Type B pancreatic cell (in vitro differentiated cells): ENCODE measurements around the gene MYOCD. TPM values are rescaled to one million over a fixed set of nuclear protein-coding genes. Genes with fewer than 3 reads are reported as not detected.

Experiments used
- DNase-seq: peaks from one replicate; pipeline ENCODE4 v3.0.0; 2021; ENCODE audit warnings: mixed read lengths; ENCODE audit not compliant: unreplicated experiment; ENCODE audit errors: extremely low spot score
- H3K27ac Mint-ChIP-seq: 2 replicates; pipeline ENCODE4 v1.8.0; 2021; ENCODE audit warnings: mild to moderate bottlenecking, mixed read lengths
- H3K27me3 Mint-ChIP-seq: 2 replicates; pipeline ENCODE4 v1.8.0; 2021; ENCODE audit warnings: mixed read lengths
- H3K36me3 Mint-ChIP-seq: 2 replicates; pipeline ENCODE4 v1.8.0; 2021; ENCODE audit warnings: mixed read lengths
- H3K4me1 Mint-ChIP-seq: one replicate; pipeline ENCODE4 v1.8.0; 2021; ENCODE audit warnings: mixed read lengths; ENCODE audit not compliant: unreplicated experiment
- H3K4me3 Mint-ChIP-seq: 2 replicates; pipeline ENCODE4 v1.8.0; 2021; ENCODE audit warnings: mild to moderate bottlenecking, mixed read lengths
- H3K9me3 Mint-ChIP-seq: 2 replicates; pipeline ENCODE4 v1.8.0; 2021; ENCODE audit warnings: mixed read lengths
- CTCF ChIP-seq: fragments of 200-600 bp; sonication (generic); conservative IDR thresholded peaks from 2 replicates; pipeline ENCODE4 v1.5.0; 2021; ENCODE audit warnings: antibody characterized with exemption, mild to moderate bottlenecking
- total RNA-seq: library from RNA; stranded (reverse); gene quantifications from 2 replicates; pipeline ENCODE4 v1.2.1, GENCODE V29; 2021; ENCODE audit warnings: low replicate concordance

MYOCD gene
- total RNA-seq, 1 donor from 2014 or later, result 0.31 TPM

DNA sequence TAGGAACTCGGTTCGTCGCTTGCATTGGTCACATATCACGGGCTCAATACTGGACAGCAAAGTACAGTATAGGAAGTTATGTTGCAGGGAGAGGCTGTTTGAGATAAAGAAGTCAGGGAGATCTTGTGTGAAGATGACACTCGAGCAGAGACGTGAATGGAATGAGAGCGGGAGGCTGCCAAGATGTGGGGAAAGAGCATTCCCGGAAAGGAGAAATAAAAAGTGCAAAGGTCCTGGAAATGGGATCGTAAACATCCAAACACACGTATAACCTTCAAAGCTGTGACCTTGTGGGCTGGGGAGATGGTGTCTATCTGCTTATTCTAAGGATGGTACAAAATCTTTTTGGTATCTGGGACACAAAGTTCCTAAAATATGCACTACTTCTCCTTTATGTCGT lies 43.0 kb upstream of the MYOCD start:
- Mint-ChIP-seq H3K36me3 (no peaks in the 10 kb centered on the region), H3K4me1 (peaks cover 7% of the 10 kb centered on the region), H3K27me3 (peaks cover 5% of the 10 kb centered on the region), H3K4me3 (no peak overlapping the region), H3K27ac (no peak overlapping the region), H3K9me3 (no peaks in the 10 kb centered on the region)
- no peak for DNase-seq
- no peak for TF ChIP-seq CTCF

GRCh38 chr17:12623220-12623848 lies 42.4 kb upstream of the MYOCD start:
- no peaks in the 10 kb centered on the region for H3K36me3 Mint-ChIP-seq
- peaks cover 5% of the 10 kb centered on the region for H3K27me3 Mint-ChIP-seq
- H3K27ac Mint-ChIP-seq, result no peak overlapping the region
- H3K9me3 Mint-ChIP-seq, result no peaks in the 10 kb centered on the region
- H3K4me3 Mint-ChIP-seq, result no peak overlapping the region
- no peak for DNase-seq
- TF ChIP-seq CTCF, result no peak
- H3K4me1 Mint-ChIP-seq, result peaks cover 7% of the 10 kb centered on the region

- Mint-ChIP-seq H3K36me3 (no peaks in the 10 kb centered on the region), H3K27me3 (peaks cover 5% of the 10 kb centered on the region), H3K4me3 (no peak overlapping the region), H3K27ac (no peak overlapping the region), H3K9me3 (no peaks in the 10 kb centered on the region), H3K4me1 (peaks cover 7% of the 10 kb centered on the region)
- TF ChIP-seq CTCF, result no peak
- no peak for DNase-seq
Measured at GRCh38 chr17:12624211-12624610, 41.5 kb upstream of the MYOCD start.

DNA sequence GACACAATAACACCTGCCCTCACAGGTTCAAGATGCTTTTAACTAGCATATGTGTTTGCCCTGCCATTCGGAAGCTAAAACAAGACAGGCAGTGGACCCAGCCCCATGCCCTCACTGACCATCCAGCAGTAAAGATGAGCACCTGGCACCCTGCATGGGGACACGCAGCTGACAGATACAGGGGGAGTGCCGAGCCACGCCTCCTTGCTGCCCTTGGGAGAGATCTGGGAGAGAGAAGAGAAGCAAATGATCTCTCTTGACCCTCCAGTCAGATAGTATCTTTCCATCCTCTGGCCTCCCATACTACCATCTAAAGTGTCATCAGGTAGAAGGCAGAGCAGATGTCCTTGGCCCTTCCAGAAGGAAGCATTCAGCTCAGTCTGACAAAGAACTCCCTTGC lies 40.6 kb upstream of the MYOCD start:
- Mint-ChIP-seq H3K27ac (no peak overlapping the region), H3K36me3 (no peaks in the 10 kb centered on the region), H3K4me1 (peaks cover 7% of the 10 kb centered on the region), H3K27me3 (peaks cover 5% of the 10 kb centered on the region), H3K9me3 (no peaks in the 10 kb centered on the region), H3K4me3 (no peak overlapping the region)
- no peak for DNase-seq
- no peak for TF ChIP-seq CTCF

GRCh38 chr17:12627177-12627629 lies 38.5 kb upstream of the MYOCD start:
- no peak overlapping the region for H3K27ac Mint-ChIP-seq
- no peaks in the 10 kb centered on the region for H3K9me3 Mint-ChIP-seq
- no peak overlapping the region for H3K4me3 Mint-ChIP-seq
- TF ChIP-seq CTCF, result no peak
- peaks cover 7% of the 10 kb centered on the region for H3K27me3 Mint-ChIP-seq
- H3K36me3 Mint-ChIP-seq, result no peaks in the 10 kb centered on the region
- H3K4me1 Mint-ChIP-seq, result peaks cover 7% of the 10 kb centered on the region
- no peak for DNase-seq
